ENCODE measurements around the gene USP40. TPM values are rescaled to one million over a fixed set of nuclear protein-coding genes. Genes with fewer than 3 reads are reported as not detected.

Gene USP40
- total and polyA plus RNA-seq, 5 experiments from 2014 or later: 6.0 to 19.9 (median 9.4) TPM

GRCh38 chr2:233468047-233468740 is 98.4 kb downstream of the USP40 start:
- H3K4me3 Mint-ChIP-seq: no peak overlapping the region
- peak overlapping the region in 6 of 10 donors; percentile 14 to 74 (median 64) for H3K27ac Mint-ChIP-seq
- DNase-seq (peak in 1 of 10 donors; percentile 46), ATAC-seq (no peak)
- peaks cover 0 to 7% (median 0%) of the 10 kb centered on the region in 4 donors for H3K4me1 Mint-ChIP-seq
- peaks cover 0 to 2% (median 0%) of the 10 kb centered on the region in 9 donors for H3K9me3 Mint-ChIP-seq
- POLR2A ChIA-PET: no interaction called here
- H3K27me3 Mint-ChIP-seq: no peaks in the 10 kb centered on the region
- peaks cover 16 to 91% (median 49%) of the 10 kb centered on the region in 3 donors for H3K36me3 Mint-ChIP-seq

- Mint-ChIP-seq H3K4me1 (peaks cover 0 to 7% (median 0%) of the 10 kb centered on the region in 4 donors), H3K36me3 (peaks cover 6 to 91% (median 46%) of the 10 kb centered on the region in 3 donors), H3K4me3 (peak overlapping the region in 1 of 10 donors; percentile 45), H3K27me3 (no peaks in the 10 kb centered on the region), H3K27ac (peak overlapping the region in 3 of 10 donors; percentile 3 to 72 (median 57)), H3K9me3 (no peaks in the 10 kb centered on the region)
- POLR2A ChIA-PET: no interaction called here
- DNase-seq: peak in 1 of 10 donors; percentile 45
- ATAC-seq: no peak
These were observed 99.5 kb downstream of the USP40 start for GRCh38 chr2:233466991-233467603.

DNA sequence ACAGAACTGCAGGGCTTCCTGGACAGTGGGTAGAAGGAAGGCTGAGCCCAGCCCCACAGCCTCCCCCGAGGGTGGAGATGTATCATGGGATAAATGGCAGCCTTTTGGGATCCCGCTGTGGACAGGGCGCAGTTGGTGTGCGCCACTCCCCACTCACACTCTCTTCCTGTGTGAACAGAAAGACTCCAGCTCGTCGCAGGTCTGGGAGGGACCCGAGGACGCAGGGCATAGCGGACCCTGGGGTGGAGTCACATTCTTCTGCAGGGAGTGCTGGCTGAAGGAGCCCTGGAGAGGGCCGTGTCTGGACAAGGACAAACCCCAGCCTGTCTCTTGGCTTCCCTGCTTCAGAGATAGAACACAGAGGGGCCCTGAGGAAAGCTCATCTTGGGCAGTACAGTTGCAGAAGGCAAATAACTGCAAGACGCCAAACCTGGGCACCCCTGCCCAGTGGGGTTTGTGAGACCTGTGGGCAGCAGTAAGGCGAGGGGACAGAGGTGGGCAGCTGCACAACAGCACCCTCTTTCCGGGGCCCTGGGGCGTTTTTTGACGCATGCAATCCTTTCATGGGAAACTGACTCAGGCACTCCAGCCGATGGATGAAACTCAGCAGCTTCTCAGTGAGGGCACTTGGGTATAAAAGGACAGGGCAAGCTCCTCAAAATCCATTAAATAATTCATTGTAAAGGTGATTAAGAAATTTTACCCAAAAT is 101.9 kb downstream of the USP40 start:
- Mint-ChIP-seq H3K4me3 (no peak overlapping the region), H3K4me1 (peaks cover 0 to 7% (median 0%) of the 10 kb centered on the region in 4 donors), H3K27ac (peak overlapping the region in 2 of 10 donors; percentile 59 to 69), H3K27me3 (no peaks in the 10 kb centered on the region), H3K9me3 (no peaks in the 10 kb centered on the region), H3K36me3 (peaks cover 4 to 92% (median 31%) of the 10 kb centered on the region in 3 donors)
- ATAC-seq (no peak), DNase-seq (no peak)
- POLR2A ChIA-PET: interaction anchor here (0.6 kb wide), 1 partner anchor 40 kb away, joined by 3 read pairs; no protein-coding TSS in a partner anchor

- ATAC-seq: no peak
- H3K27ac Mint-ChIP-seq: peak overlapping the region in 3 of 10 donors; percentile 8 to 59 (median 59)
- no peak overlapping the region for H3K4me3 Mint-ChIP-seq
- H3K36me3 Mint-ChIP-seq: peaks cover 4 to 92% (median 32%) of the 10 kb centered on the region in 3 donors
- POLR2A ChIA-PET: interaction anchor here (0.6 kb wide), 1 partner anchor 39 kb away, joined by 3 read pairs; no protein-coding TSS in a partner anchor
- no peak for DNase-seq
- H3K27me3 Mint-ChIP-seq: no peaks in the 10 kb centered on the region
- H3K9me3 Mint-ChIP-seq: no peaks in the 10 kb centered on the region
- H3K4me1 Mint-ChIP-seq: peaks cover 0 to 7% (median 0%) of the 10 kb centered on the region in 4 donors
These were observed 102.5 kb downstream of the USP40 start for GRCh38 chr2:233464056-233464455.

DNA sequence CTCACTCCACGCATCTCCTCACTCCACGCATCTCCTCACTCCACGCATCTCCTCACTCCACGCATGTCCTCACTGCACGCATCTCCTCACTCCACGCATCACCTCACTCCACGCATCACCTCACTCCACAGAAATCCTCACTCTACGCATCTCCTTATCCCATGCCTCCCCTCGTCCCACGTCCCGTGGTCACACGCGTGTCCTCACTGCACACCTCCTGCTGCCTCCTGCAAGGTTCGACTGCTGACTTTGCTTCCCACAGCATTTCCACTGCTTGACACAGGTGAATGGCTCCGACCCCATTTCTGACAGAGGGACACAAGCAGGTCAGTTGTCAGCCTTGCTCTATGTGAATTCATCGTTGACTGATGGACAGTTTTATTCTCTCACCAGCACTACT is 103.0 kb downstream of the USP40 start:
- DNase-seq (no peak), ATAC-seq (no peak)
- Mint-ChIP-seq H3K27me3 (no peaks in the 10 kb centered on the region), H3K27ac (peak overlapping the region in 3 of 10 donors; percentile 21 to 67 (median 59)), H3K36me3 (peaks cover 4 to 92% (median 31%) of the 10 kb centered on the region in 3 donors), H3K4me1 (peaks cover 0 to 7% (median 0%) of the 10 kb centered on the region in 4 donors), H3K4me3 (no peak overlapping the region), H3K9me3 (no peaks in the 10 kb centered on the region)
- POLR2A ChIA-PET: no interaction called here

DNA sequence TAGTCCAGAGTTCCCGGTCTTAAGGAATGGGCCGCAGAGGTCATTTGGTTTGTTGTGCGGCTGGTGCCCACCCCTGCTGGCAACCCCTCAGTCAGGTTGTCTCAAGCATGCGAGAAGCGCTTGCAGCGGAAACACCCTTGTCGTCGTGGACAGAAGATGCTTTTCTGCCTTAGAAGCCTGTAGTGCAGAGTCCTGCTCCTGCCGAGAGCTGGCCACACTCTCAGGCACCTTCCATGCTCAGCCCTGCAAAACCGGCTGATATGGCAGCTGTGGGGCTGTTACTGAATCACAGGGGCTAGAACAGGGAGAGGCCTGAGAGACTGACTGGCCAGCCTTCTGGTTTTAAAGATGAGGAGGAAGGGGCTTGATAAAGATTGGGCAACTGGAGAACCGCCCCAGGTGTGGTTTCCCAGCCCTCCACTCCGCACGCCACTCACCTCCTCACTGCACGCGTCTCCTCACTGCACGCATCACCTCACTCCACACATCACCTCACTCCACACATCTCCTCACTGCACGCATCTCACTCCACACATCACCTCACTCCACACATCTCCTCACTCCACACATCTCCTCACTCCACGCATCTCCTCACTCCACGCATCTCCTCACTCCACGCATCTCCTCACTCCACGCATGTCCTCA is 103.6 kb downstream of the USP40 start:
- Mint-ChIP-seq H3K9me3 (no peaks in the 10 kb centered on the region), H3K4me3 (peak overlapping the region in 1 of 10 donors; percentile 76), H3K27ac (peak overlapping the region in 2 of 10 donors; percentile 62 to 70), H3K36me3 (peaks cover 4 to 90% (median 31%) of the 10 kb centered on the region in 3 donors), H3K27me3 (no peaks in the 10 kb centered on the region), H3K4me1 (peaks cover 0 to 4% (median 0%) of the 10 kb centered on the region in 4 donors)
- POLR2A ChIA-PET: no interaction called here
- DNase-seq (no peak), ATAC-seq (no peak)

DNA sequence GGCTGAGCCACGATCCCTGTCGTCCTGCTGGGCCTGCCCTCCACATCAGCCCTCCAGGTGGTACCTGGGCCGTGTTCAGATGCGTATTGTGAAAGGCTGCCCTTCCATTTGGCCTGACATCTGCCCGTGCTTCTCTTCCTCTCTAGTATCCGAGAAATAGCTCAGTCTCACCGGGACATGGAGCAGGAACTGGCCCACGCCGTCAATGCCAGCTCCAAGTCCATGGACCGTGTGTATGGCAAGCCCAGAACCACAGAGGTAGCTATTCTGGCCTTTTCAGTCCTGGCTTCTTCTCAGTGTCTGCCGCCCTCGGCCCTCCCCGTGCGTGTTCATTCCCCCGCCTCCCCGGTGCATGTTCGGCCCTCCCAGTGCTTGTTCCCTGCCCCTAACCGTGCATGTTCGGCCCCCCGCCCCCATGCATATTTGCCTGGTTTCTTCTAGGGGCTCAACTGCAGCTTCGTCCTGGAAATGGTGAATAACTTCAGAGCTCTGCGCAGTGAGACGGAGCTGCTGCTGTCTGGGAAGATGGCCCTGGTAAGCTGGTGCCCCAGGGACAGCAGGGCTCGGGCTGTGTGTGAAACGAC is 104.3 kb downstream of the USP40 start:
- no peak overlapping the region for H3K4me3 Mint-ChIP-seq
- H3K27ac Mint-ChIP-seq: peak overlapping the region in 5 of 10 donors; percentile 36 to 87 (median 67)
- DNase-seq (no peak), ATAC-seq (no peak)
- H3K36me3 Mint-ChIP-seq: peaks cover 4 to 91% (median 35%) of the 10 kb centered on the region in 3 donors
- H3K9me3 Mint-ChIP-seq: no peaks in the 10 kb centered on the region
- H3K27me3 Mint-ChIP-seq: no peaks in the 10 kb centered on the region
- H3K4me1 Mint-ChIP-seq: peaks cover 0 to 6% (median 1%) of the 10 kb centered on the region in 4 donors
- POLR2A ChIA-PET: no interaction called here

DNA sequence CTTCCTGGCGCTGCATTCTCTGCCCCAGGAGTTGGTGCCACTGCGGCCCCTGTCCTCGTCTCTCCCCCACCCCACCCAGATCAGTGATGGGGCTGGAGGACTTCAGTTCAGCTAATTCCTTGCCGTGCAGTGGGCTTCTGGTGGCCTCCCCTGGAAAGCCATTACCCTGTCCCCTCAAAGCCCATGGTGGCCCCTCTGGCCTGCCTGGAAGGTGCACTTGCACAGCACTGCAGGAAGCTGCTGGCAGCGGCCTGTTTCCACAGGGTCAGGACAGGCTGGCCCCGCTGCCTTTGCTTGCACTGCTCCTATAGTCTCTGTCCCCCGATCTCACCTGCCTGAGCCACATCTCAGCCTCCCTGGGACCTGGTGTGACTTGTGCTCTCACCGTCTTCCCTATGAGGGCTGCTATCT is 105.1 kb downstream of the USP40 start:
- no peaks in the 10 kb centered on the region for H3K27me3 Mint-ChIP-seq
- H3K4me1 Mint-ChIP-seq: peaks cover 0 to 7% (median 1%) of the 10 kb centered on the region in 4 donors
- no peak overlapping the region for H3K4me3 Mint-ChIP-seq
- H3K27ac Mint-ChIP-seq: peak overlapping the region in 2 of 10 donors; percentile 52 to 74
- H3K36me3 Mint-ChIP-seq: peaks cover 4 to 89% (median 32%) of the 10 kb centered on the region in 3 donors
- no peak for ATAC-seq
- H3K9me3 Mint-ChIP-seq: no peaks in the 10 kb centered on the region
- POLR2A ChIA-PET: no interaction called here
- DNase-seq: no peak

DNA sequence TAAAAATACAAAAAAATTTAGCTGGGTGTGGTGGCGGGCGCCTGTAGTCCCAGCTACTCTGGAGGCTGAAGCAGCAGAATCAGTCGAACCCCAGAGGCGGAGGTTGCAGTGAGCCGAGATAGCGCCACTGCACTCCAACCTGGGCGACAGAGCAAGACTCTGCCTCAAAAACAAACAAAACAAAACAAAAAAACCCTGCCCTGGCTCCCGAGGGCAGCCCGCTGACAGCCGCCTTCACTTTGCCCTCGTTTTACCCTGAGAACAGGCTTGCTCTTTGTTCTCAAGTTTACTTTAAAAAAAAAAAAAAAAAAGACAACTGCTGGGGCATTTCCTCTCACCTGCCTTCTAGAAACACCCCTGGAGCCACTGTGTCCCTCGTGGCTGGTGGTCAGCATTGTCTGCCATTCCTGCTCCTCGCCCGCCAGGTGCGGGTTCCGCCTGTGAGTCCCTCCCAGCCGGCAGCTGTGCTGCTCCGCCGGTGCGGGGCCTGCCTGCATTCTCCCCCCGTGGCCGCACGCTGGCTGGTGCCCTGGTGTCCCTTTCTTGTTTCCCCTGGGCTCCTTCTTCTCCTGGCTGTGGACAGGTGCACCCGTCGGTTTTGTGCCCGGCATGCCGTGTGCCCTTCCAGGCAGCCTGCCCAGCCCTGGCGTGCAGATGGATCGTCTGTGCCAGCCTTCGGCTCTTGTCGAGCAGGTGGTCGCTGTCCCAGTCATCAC is 105.7 kb downstream of the USP40 start:
- peak overlapping the region in 1 of 10 donors; percentile 6 for H3K4me3 Mint-ChIP-seq
- H3K9me3 Mint-ChIP-seq: no peaks in the 10 kb centered on the region
- no peak overlapping the region for H3K27ac Mint-ChIP-seq
- no peak for ATAC-seq
- H3K27me3 Mint-ChIP-seq: no peaks in the 10 kb centered on the region
- DNase-seq: no peak
- peaks cover 0 to 5% (median 1%) of the 10 kb centered on the region in 4 donors for H3K4me1 Mint-ChIP-seq
- POLR2A ChIA-PET: interaction anchor here (0.7 kb wide), 2 partner anchors 37 to 59 kb away, joined by 3 to 4 read pairs; no protein-coding TSS in a partner anchor
- H3K36me3 Mint-ChIP-seq: peaks cover 4 to 89% (median 30%) of the 10 kb centered on the region in 3 donors

GRCh38 chr2:233459426-233459825 is 107.2 kb downstream of the USP40 start:
- DNase-seq: no peak
- H3K36me3 Mint-ChIP-seq: peaks cover 4 to 94% (median 29%) of the 10 kb centered on the region in 3 donors

DNA sequence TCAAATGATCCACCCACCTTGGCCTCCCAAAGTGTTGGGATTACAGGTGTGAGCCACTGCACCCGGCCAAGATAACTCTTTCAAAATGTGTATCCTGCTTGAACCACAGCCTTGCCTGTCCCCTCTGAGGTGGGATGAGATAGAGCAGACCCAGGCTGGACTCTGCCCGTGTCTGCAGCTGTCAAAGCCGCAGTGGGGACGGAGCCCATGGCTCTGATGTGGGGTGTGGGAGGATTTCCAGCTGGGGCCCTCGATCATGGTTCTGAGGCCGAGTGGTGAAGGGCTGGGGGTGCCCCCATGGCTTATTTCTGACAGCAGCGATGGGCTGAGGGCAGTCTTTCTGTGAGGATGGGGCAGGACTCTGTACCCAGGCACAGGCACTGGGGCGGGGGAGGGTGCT is 107.8 kb downstream of the USP40 start:
- Mint-ChIP-seq H3K27me3 (no peaks in the 10 kb centered on the region), H3K4me3 (no peak overlapping the region), H3K27ac (peak overlapping the region in 1 of 10 donors; percentile 11), H3K36me3 (peaks cover 4 to 94% (median 27%) of the 10 kb centered on the region in 3 donors), H3K9me3 (no peaks in the 10 kb centered on the region), H3K4me1 (peaks cover 0 to 5% (median 1%) of the 10 kb centered on the region in 4 donors)
- no peak for ATAC-seq
- POLR2A ChIA-PET: no interaction called here
- no peak for DNase-seq

More at GRCh38 chr2:233459426-233459825, 107.2 kb downstream of the USP40 start:
- H3K27ac Mint-ChIP-seq: peak overlapping the region in 1 of 10 donors; percentile 15
- no peaks in the 10 kb centered on the region for H3K9me3 Mint-ChIP-seq
- H3K4me3 Mint-ChIP-seq: no peak overlapping the region
- H3K4me1 Mint-ChIP-seq: peaks cover 0 to 5% (median 1%) of the 10 kb centered on the region in 4 donors
- POLR2A ChIA-PET: no interaction called here
- no peak for ATAC-seq
- H3K27me3 Mint-ChIP-seq: no peaks in the 10 kb centered on the region

All from naive thymus-derived CD8-positive, alpha-beta T cell (primary cell).